ENCODE data around the gene IGF2.

- TF ChIP-seq EZH2 (IDR thresholded peaks at IDR 0.05; ENCODE audit: low read length, unreplicated experiment) = no peak
- TF ChIP-seq CTCF (conservative IDR thresholded peaks at IDR 0.05; ENCODE audit: low read depth, low read length) = no peak
These were observed 50.9 kb downstream of the IGF2 start for GRCh38 chr11:2088284-2088683.

Data from PC-3 (cell line).